ENCODE data around the gene SMIM12. TPM values are rescaled to one million over a fixed set of nuclear protein-coding genes. Genes with fewer than 3 reads are reported as not detected.
"Not testable (repeated sequence)": the region's sequence is repeated elsewhere in the genome, so short reads cannot be mapped to it uniquely, and the experiment has no call there.

The SMIM12 gene
- total RNA-seq, 6 donors from 2014 or later = 6.3 to 46.6 (median 30.9) TPM

- Histone ChIP-seq H3K36me3 (no peaks in the 10 kb centered on the region), H3K9me3 (no peaks in the 10 kb centered on the region), H3K27ac (peak overlapping the region in 2 of 4 donors; percentile 64 to 69), H3K27me3 (no peaks in the 10 kb centered on the region), H3K4me3 (peak overlapping the region in 1 of 4 donors; percentile 19), H3K4me1 (peaks cover 6 to 15% (median 9%) of the 10 kb centered on the region in 4 donors)
- DNase-seq (peak in 1 of 2 donors; percentile 82), ATAC-seq (ENCODE audit: low FRiP score in 2 of 2) (peak; percentile 28 to 56)
- WGBS, 2 donors = 56 to 65% methylated on average over 3 to 11 of the region's 11 CpGs
- no peak for TF ChIP-seq POLR2A (IDR thresholded peaks at IDR 0.05)
- no peak for TF ChIP-seq EP300 (IDR thresholded peaks at IDR 0.05)
- TF ChIP-seq CTCF (IDR thresholded peaks at IDR 0.05) = no peak
- no peak for TF ChIP-seq POLR2AphosphoS5 (IDR thresholded peaks at IDR 0.05)
Observed at GRCh38 chr1:34825455-34826091, 34.0 kb downstream of the SMIM12 start.

GRCh38 chr1:34824817-34825454 lies 34.6 kb downstream of the SMIM12 start:
- Histone ChIP-seq H3K9me3 (no peaks in the 10 kb centered on the region), H3K36me3 (no peaks in the 10 kb centered on the region), H3K27me3 (no peaks in the 10 kb centered on the region), H3K4me1 (peaks cover 6 to 15% (median 9%) of the 10 kb centered on the region in 4 donors), H3K27ac (peak overlapping the region in 2 of 4 donors; percentile 64 to 69), H3K4me3 (no peak overlapping the region)
- DNase-seq (no peak), ATAC-seq (ENCODE audit: low FRiP score in 2 of 2) (peak in 1 of 2 donors; percentile 8)
- no peak for TF ChIP-seq POLR2A (IDR thresholded peaks at IDR 0.05)
- WGBS, 2 donors = 90 to 95% methylated on average over 3 of the region's 3 CpGs

- H3K27me3 ChIP-seq = no peaks in the 10 kb centered on the region
- H3K9me3 ChIP-seq = no peaks in the 10 kb centered on the region
- H3K4me3 ChIP-seq = no peak overlapping the region
- WGBS, 2 donors = 69 to 76% methylated on average over 3 of the region's 3 CpGs
- no peak overlapping the region for H3K27ac ChIP-seq
- ATAC-seq (ENCODE audit: low FRiP score in 2 of 2) (no peak), DNase-seq (no peak)
- H3K36me3 ChIP-seq = no peaks in the 10 kb centered on the region
- H3K4me1 ChIP-seq = peaks cover 6 to 15% (median 9%) of the 10 kb centered on the region in 4 donors
- TF ChIP-seq EP300 (IDR thresholded peaks at IDR 0.05) (no peak), POLR2AphosphoS5 (IDR thresholded peaks at IDR 0.05) (no peak), POLR2A (IDR thresholded peaks at IDR 0.05) (no peak), CTCF (IDR thresholded peaks at IDR 0.05) (no peak)
Observed at GRCh38 chr1:34822202-34822601, 37.3 kb downstream of the SMIM12 start.

GRCh38 chr1:34818862-34819261 lies 40.7 kb downstream of the SMIM12 start:
- ATAC-seq (ENCODE audit: low FRiP score in 2 of 2); DNase-seq; H3K9me3 ChIP-seq; H3K4me3 ChIP-seq; H3K27me3 ChIP-seq; H3K27ac ChIP-seq; H3K4me1 ChIP-seq; H3K36me3 ChIP-seq: not testable (repeated sequence)
- WGBS, 2 donors = 91 to 97% methylated on average over 2 of the region's 2 CpGs

- Histone ChIP-seq H3K4me1 (no peaks in the 10 kb centered on the region), H3K4me3 (no peak overlapping the region), H3K36me3 (no peaks in the 10 kb centered on the region), H3K9me3 (no peaks in the 10 kb centered on the region), H3K27me3 (no peaks in the 10 kb centered on the region), H3K27ac (no peak overlapping the region)
- WGBS, 2 donors = 65 to 80% methylated on average over 3 of the region's 3 CpGs
- DNase-seq (no peak), ATAC-seq (ENCODE audit: low FRiP score in 2 of 2) (no peak)
- TF ChIP-seq POLR2A (IDR thresholded peaks at IDR 0.05) (no peak), EP300 (IDR thresholded peaks at IDR 0.05) (no peak), CTCF (IDR thresholded peaks at IDR 0.05) (no peak), POLR2AphosphoS5 (IDR thresholded peaks at IDR 0.05) (no peak)
Observed at GRCh38 chr1:34816778-34817177, 42.8 kb downstream of the SMIM12 start.

- Histone ChIP-seq H3K36me3 (no peaks in the 10 kb centered on the region), H3K27ac (no peak overlapping the region)
- no peak for ATAC-seq (ENCODE audit: low FRiP score in 2 of 2)
Observed at GRCh38 chr1:34816332-34816731, 43.2 kb downstream of the SMIM12 start.

GRCh38 chr1:34810781-34811180 lies 48.8 kb downstream of the SMIM12 start:
- H3K9me3 ChIP-seq; DNase-seq; H3K27me3 ChIP-seq; ATAC-seq (ENCODE audit: low FRiP score in 2 of 2); H3K27ac ChIP-seq; H3K4me1 ChIP-seq; H3K4me3 ChIP-seq; H3K36me3 ChIP-seq: not testable (repeated sequence)
- WGBS, 2 donors = 97 to 99% methylated on average over 3 of the region's 3 CpGs

More at GRCh38 chr1:34816332-34816731, 43.2 kb downstream of the SMIM12 start:
- Histone ChIP-seq H3K27me3 (no peaks in the 10 kb centered on the region), H3K9me3 (no peaks in the 10 kb centered on the region), H3K4me3 (no peak overlapping the region), H3K4me1 (no peaks in the 10 kb centered on the region)
- DNase-seq = no peak
- TF ChIP-seq CTCF (IDR thresholded peaks at IDR 0.05) = no peak
- no peak for TF ChIP-seq POLR2AphosphoS5 (IDR thresholded peaks at IDR 0.05)
- TF ChIP-seq EP300 (IDR thresholded peaks at IDR 0.05) = no peak
- no peak for TF ChIP-seq POLR2A (IDR thresholded peaks at IDR 0.05)
